ENCODE results near the gene NUP98. TPM values are rescaled to one million over a fixed set of nuclear protein-coding genes. Genes with fewer than 3 reads are reported as not detected.
"Not testable (repeated sequence)": the region's sequence is repeated elsewhere in the genome, so short reads cannot be mapped to it uniquely, and the experiment has no call there.

Gene NUP98
- total and polyA plus RNA-seq, 2 donors (not counting 3 experiments of a cell fraction or from before 2014, with no cell fraction given), result 92.7 to 169 TPM

- Histone ChIP-seq H3K9ac (replicated peaks; ENCODE audit: extremely low read depth, insufficient read depth, low read length) (no peak overlapping the region), H3K4me3 (replicated peaks in 1 of 3; ENCODE audit: insufficient read depth in 1 of 3, low read depth in 1 of 3, low read length in 3 of 3) (no peak overlapping the region), H4K20me1 (replicated peaks; ENCODE audit: control insufficient read depth, extremely low read depth, insufficient read depth, low read length) (no peaks in the 10 kb centered on the region), H3K9me1 (replicated peaks; ENCODE audit: control insufficient read depth, extremely low read depth, insufficient read depth, low read length) (no peaks in the 10 kb centered on the region), H3K4me2 (ENCODE audit: insufficient read depth, low read length) (no peak overlapping the region), H3K79me2 (ENCODE audit: control insufficient read depth, insufficient read depth, low read length) (no peaks in the 10 kb centered on the region), H3K9me3 (replicated peaks; ENCODE audit: control insufficient read depth, insufficient read depth, low read length) (no peaks in the 10 kb centered on the region), H3K36me3 (ENCODE audit: control insufficient read depth in 2 of 2, extremely low read depth in 1 of 2, insufficient read depth in 2 of 2, low read length in 2 of 2) (no peaks in the 10 kb centered on the region), H2AFZ (ENCODE audit: low read depth, low read length) (no peak overlapping the region), H3K4me1 (ENCODE audit: control insufficient read depth, extremely low read depth, insufficient read depth, low read length) (no peaks in the 10 kb centered on the region), H3K27me3 (ENCODE audit: control insufficient read depth in 2 of 2, insufficient read depth in 2 of 2, low read length in 2 of 2) (peaks cover 6% of the 10 kb centered on the region in 2 experiments), H3K27ac (ENCODE audit: insufficient read depth, low read depth, low read length) (no peak overlapping the region)
- ChIA-PET CTCF (no interaction called here), POLR2A (no interaction called here)
- FAIRE-seq (no peak), DNase-seq (ENCODE audit: low read depth, low spot score) (no peak)
- BruUV-seq (replicated peaks), result no TSS peak
- dilution Hi-C loops (cut with MboI; ENCODE audit: extremely low pct_ligation_motif_present, low sequenced_read_pairs), result no loop called here
- no peak for TF ChIP-seq POLR2AphosphoS5 (IDR thresholded peaks at IDR 0.05; ENCODE audit: insufficient read depth, low read depth, low read length)
- intact Hi-C loops (cut with micrococcal nuclease), result no loop called here
Observed at GRCh38 chr11:3658252-3658651, 139.1 kb downstream of the NUP98 start.

GRCh38 chr11:3657331-3657730 is 140.0 kb downstream of the NUP98 start:
- CTCF ChIA-PET; FAIRE-seq; dilution Hi-C loops (cut with MboI; ENCODE audit: extremely low pct_ligation_motif_present, low sequenced_read_pairs): not testable (repeated sequence)

More at GRCh38 chr11:3657331-3657730, 140.0 kb downstream of the NUP98 start:
- H3K9me1 ChIP-seq (replicated peaks; ENCODE audit: control insufficient read depth, extremely low read depth, insufficient read depth, low read length); H3K4me2 ChIP-seq (ENCODE audit: insufficient read depth, low read length); intact Hi-C loops (cut with micrococcal nuclease); H2AFZ ChIP-seq (ENCODE audit: low read depth, low read length); H3K4me1 ChIP-seq (ENCODE audit: control insufficient read depth, extremely low read depth, insufficient read depth, low read length); H3K79me2 ChIP-seq (ENCODE audit: control insufficient read depth, insufficient read depth, low read length); DNase-seq (ENCODE audit: low read depth, low spot score); H4K20me1 ChIP-seq (replicated peaks; ENCODE audit: control insufficient read depth, extremely low read depth, insufficient read depth, low read length); BruUV-seq (replicated peaks); H3K9ac ChIP-seq (replicated peaks; ENCODE audit: extremely low read depth, insufficient read depth, low read length); H3K36me3 ChIP-seq (ENCODE audit: control insufficient read depth in 2 of 2, extremely low read depth in 1 of 2, insufficient read depth in 2 of 2, low read length in 2 of 2); POLR2A ChIA-PET; H3K9me3 ChIP-seq (replicated peaks; ENCODE audit: control insufficient read depth, insufficient read depth, low read length); H3K27me3 ChIP-seq (ENCODE audit: control insufficient read depth in 2 of 2, insufficient read depth in 2 of 2, low read length in 2 of 2); H3K27ac ChIP-seq (ENCODE audit: insufficient read depth, low read depth, low read length); H3K4me3 ChIP-seq (replicated peaks in 1 of 3; ENCODE audit: insufficient read depth in 1 of 3, low read depth in 1 of 3, low read length in 3 of 3): not testable (repeated sequence)

All from endothelial cell of umbilical vein (primary cell).